Measurements from ENCODE around the gene SENP5. TPM values are rescaled to one million over a fixed set of nuclear protein-coding genes. Genes with fewer than 3 reads are reported as not detected.

SENP5 gene
- total RNA-seq, 1 donor from 2014 or later = 41.2 TPM

DNA sequence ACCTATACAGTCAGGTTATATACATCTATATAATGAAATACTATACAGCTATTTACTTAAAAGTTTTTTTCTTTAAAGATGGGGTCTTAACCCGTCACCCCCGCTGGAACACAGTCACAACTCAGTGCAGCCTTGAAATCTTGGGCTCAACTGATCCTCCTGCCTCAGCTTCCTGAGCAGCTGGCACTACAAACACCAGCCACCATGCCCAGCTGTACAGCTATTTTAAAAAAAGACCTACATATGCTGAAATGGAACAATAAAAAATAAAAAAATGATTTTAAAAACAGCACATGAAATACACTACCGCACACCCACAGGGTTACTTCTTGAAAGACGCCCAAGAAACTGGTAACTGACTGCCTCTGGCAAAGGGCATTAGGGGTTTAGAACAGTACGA is 70.9 kb downstream of the SENP5 start:
- intact Hi-C loops (cut with micrococcal nuclease) = no loop called here

DNA sequence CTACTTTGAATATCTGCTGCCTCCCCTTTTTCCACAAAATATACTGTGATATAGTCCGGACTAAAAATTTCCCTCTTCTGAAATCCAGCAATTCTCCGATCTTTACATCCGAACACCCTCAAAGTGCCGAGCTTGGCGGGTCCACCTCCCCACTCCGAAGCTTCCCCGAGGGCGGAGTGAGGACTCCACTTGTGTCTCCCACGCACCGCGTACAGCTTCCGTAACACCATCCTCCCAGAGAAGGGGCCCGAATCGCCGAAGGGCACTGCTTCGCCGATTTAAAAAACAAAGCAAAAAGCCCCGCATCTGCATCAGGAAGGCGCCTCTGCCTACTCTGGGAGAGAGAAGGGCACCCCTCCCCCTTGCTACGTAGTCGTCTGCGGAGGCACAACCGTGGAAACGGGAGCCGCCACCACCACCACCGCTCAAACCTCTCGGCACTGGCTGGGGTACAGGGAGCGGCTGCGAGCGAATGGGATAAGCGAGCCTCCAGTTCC is 74.1 kb downstream of the SENP5 start:
- intact Hi-C loops (cut with micrococcal nuclease) = loop anchor here (1.0 to 10.0 kb wide), 20 partner anchors 28 to 1034 kb away; partner anchors contain the start of genes CEP19, DYNLT2B, FBXO45 and LRCH3

DNA sequence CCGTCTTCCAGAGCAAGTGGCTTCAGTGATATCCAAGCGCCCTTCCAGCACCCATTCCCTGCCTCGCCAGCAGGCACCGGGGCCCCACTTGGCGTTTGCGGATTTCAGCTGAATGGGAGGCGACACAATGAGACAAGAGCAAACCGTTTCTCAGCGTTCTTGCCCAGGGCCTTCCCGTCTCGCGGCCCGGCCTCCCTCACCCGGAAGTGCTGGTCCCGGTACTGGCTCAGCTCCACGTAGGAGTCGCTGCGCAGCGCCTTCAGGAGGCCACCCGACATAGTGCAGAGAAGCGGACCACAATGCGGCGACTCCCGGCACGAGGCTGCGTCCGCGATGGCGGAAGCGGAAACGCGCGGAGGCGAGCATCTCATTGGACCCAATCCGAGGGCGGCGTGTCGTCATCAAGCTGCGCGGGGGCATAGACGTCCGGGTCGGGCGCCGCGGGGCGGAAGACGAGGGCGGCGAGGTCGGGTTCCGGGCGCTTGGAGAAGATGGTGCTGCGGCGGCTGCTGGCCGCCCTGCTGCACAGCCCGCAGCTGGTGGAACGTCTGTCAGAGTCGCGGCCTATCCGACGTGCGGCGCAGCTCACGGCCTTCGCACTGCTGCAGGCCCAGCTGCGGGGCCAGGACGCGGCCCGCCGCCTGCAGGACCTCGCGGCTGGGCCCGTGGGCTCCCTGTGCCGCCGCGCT is 74.7 kb downstream of the SENP5 start, which contains the start of gene NCBP2:
TSS of gene NCBP2 (minus strand) at position 303 of the 689 bp plus-strand sequence. CDS start at position 278, 25 bp downstream.
- intact Hi-C loops (cut with micrococcal nuclease) = loop anchor here (1.0 to 10.0 kb wide), 20 partner anchors 27 to 1035 kb away; partner anchors contain the start of genes CEP19, DYNLT2B, FBXO45 and LRCH3

- intact Hi-C loops (cut with micrococcal nuclease) = loop anchor here (1.0 to 10.0 kb wide), 20 partner anchors 26 to 1036 kb away; partner anchors contain the start of genes CEP19, DYNLT2B, FBXO45 and LRCH3
These were observed 75.2 kb downstream of the SENP5 start for GRCh38 chr3:196942915-196943277.

DNA sequence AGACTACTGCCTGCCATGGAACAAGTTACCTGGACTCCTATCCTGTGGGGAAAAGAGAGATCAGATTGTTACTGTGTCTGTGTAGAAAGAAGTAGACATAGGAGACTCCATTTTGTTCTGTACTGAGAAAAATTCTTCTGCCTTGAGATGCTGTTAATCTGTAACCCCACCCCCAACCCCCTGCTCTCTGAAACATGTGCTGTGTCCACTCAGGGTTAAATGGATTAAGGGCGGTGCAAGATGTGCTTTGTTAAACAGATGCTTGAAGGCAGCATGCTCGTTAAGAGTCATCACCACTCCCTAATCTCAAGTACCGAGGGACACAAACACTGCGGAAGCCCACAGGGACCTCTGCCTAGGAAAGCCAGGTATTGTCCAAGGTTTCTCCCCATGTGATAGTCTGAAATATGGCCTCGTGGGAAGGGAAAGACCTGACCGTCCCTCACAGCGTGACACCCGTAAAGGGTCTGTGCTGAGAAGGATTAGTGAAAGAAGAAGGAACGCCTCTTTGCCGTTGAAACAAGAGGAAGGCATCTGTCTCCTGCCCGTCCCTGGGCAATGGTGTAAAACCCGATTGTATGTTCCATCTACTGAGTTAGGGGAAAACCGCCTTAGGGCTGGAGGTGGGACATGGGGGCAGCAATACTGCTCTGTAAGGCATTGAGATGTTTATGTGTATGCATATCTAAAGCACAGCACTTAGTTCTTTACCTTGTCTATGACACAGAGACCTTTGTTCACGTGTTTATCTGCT is 76.5 kb downstream of the SENP5 start:
- intact Hi-C loops (cut with micrococcal nuclease) = loop anchor here (5.0 to 10.0 kb wide), 3 partner anchors 409 to 1037 kb away; partner anchors contain the start of genes LRCH3 and TNK2

- intact Hi-C loops (cut with micrococcal nuclease) = loop anchor here (10.0 kb wide), 1 partner anchor 412 kb away; no protein-coding TSS in a partner anchor
These were observed 79.6 kb downstream of the SENP5 start for GRCh38 chr3:196947136-196947859.

DNA sequence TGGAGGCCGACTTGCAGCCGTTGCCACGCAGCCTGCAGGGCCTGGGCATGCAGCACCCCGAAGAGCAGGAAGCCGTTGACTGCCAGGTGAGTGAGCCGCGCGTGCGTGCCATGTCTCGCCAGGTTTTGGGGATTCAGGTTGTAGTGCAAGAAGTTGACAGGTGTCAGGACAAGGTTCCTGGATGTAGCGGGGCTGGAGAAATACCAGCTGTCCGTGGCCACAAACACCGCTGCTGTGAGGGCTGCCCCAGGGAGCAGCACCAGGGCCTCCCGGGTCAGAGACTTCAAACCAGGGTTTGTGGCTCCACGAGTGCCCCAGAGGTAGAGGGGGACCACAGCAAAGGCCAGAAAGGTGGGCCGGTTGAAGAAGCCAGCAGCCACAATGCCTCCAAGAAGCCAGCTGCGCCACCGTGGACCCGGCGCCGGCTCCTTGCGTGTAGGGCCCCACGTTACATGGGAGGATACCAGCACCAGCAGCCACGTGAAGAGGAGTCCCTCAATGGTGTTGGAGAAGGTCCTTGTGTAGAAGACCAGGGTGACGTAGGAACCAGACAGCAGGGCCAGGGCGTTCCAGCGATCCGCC is 80.2 kb downstream of the SENP5 start:
- intact Hi-C loops (cut with micrococcal nuclease) = loop anchor here (10.0 kb wide), 1 partner anchor 413 kb away; no protein-coding TSS in a partner anchor

DNA sequence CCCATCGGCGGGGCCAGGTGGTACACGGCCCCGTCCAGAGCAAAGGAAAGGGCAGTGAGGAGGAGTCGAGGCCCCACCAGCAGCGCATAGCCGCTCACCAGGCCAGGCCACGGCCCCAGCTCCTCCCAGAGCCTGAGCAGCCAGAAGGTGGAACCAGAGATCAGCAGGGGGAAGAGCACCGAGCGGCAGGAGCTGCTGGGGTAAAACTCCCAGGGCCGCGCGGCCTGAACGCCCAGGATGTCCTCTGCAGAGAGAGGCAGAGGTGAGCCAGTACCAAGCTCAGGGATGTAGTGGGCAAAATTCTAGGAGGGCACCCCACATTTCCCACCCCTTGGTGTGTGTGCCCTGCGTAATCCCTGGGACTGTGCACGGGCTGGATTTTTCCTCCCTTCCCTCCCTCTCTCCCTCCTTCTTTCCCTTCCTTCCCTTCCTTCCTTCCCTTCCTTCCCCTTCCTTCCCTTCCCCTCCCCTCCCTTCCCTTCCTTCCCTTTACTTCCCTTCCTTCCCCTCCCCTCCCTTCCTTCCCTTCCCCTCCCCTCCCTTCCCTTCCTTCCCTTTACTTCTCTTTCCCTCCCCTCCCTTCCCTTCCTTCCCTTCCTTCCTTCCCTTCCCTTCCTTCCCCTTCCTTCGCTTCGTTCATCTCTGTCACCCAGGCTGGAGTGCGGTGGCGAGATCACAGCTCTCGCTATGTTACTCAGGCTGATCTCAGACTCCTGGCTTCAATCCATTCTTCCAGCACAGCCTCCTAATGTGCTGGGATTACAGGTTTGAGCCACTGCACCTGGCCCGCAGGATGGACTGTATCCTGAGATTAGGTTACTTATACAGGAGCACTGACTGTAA is 80.9 kb downstream of the SENP5 start:
- intact Hi-C loops (cut with micrococcal nuclease) = loop anchor here (10.0 kb wide), 1 partner anchor 414 kb away; no protein-coding TSS in a partner anchor

GRCh38 chr3:196949285-196949619 is 81.5 kb downstream of the SENP5 start:
- intact Hi-C loops (cut with micrococcal nuclease) = loop anchor here (10.0 kb wide), 1 partner anchor 414 kb away; no protein-coding TSS in a partner anchor

- intact Hi-C loops (cut with micrococcal nuclease) = loop anchor here (10.0 kb wide), 1 partner anchor 415 kb away; no protein-coding TSS in a partner anchor
These were observed 82.0 kb downstream of the SENP5 start for GRCh38 chr3:196949750-196950149.

- intact Hi-C loops (cut with micrococcal nuclease) = no loop called here
These were observed 83.7 kb downstream of the SENP5 start for GRCh38 chr3:196951371-196951770.

DNA sequence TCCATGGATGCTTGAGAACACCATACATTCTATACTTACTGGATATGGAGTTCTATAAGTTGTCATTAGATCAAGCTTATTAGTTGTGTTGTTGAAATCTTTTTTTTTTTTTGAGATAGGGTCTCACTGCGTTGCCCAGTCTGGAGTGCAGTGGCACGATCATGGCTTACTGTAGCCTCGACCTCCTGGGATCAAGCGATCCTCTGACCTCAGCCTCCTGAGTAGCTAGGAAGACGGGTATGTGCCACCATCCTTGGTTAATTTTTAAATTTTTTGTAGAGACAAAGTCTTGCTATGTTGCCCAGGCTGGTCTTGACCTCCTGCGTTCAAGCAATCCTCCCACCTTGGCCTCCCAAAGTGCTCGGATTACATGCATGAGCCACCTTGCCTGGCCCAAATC is 87.1 kb downstream of the SENP5 start:
- intact Hi-C loops (cut with micrococcal nuclease) = no loop called here

GRCh38 chr3:196962108-196962929 is 94.6 kb downstream of the SENP5 start:
- intact Hi-C loops (cut with micrococcal nuclease) = no loop called here

GRCh38 chr3:196962930-196963630 is 95.4 kb downstream of the SENP5 start:
- intact Hi-C loops (cut with micrococcal nuclease) = no loop called here

DNA sequence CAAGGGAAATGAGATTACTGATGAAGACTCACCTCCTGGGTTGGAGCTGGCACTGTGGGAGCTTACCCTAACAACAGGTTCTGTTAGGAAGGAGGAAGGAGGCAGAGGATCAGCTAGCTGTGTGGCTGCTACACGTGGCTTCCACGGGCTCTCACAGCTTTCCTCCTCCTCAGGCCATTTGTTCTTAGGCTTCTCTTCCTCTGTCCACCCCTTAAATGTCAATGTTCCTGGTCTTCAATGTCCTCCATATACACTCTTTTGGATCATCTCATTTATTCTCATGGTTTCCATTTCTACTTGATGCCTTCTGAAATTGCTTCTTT is 95.9 kb downstream of the SENP5 start:
- intact Hi-C loops (cut with micrococcal nuclease) = no loop called here

GRCh38 chr3:196965112-196965803 is 97.5 kb downstream of the SENP5 start:
- intact Hi-C loops (cut with micrococcal nuclease) = no loop called here

DNA sequence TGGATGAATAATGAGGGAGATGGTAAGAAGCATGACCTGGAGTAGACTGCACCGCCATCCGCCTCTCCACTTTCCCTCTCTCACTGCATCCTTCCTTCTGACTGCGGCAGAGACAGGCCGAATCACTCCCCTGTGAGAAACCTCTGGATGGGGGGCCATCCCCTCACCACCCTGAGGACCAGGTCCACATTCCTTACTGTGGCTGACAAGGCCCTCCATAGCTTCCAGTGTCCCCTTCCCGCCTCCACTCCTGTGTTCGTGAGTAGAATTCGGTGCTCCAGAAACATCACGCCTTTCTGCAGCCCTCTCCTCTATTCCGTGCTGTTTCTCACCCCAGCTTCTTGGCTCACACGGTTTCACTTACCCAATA is 98.1 kb downstream of the SENP5 start:
- intact Hi-C loops (cut with micrococcal nuclease) = no loop called here

Measured in T-helper 1 cell treated with Interleukin-12 subunit alpha and Interleukin-12 subunit beta and Interleukin-4 antibody, amounts not matched to agents 30 ng/mL and 1 ng/mL, for 36 hours (primary cell).